Stomach (tissue), 9 donors: ENCODE measurements around the gene HAPSTR1. TPM values are rescaled to one million over a fixed set of nuclear protein-coding genes. Genes with fewer than 3 reads are reported as not detected.

Experiments
- DNase-seq, 2 donors: peaks; one replicate each; pipeline versions ENCODE4 v3.0.0 to v3.0.0-alpha.2; 2013 to 2019
- H3K27ac ChIP-seq, 5 donors: fragments of 200-600 bp in 4 of 5; sonication (generic) in 4 of 5; one replicate each; pipeline ENCODE4 v1.5.1; 2013 to 2019; ENCODE audit warnings: mild to moderate bottlenecking in 1 of 5, moderate library complexity in 1 of 5
- H3K27me3 ChIP-seq, 3 donors: fragments of 200-600 bp; sonication (generic); one replicate each; pipeline ENCODE4 v1.5.1; 2017 to 2019; ENCODE audit warnings: mixed run types in 1 of 3
- H3K36me3 ChIP-seq, 4 donors: fragments of 200-600 bp; sonication (generic); 1 replicate in 3 of 4; 2 replicates in 1 of 4; pipeline ENCODE4 v1.5.1; 2016 to 2019
- H3K4me1 ChIP-seq, 4 donors: fragments of 200-600 bp; sonication (generic); one replicate each; pipeline ENCODE4 v1.5.1; 2016 to 2019
- H3K4me3 ChIP-seq, 4 donors: fragments of 200-600 bp; sonication (generic) in 3 of 4; one replicate each; pipeline ENCODE4 v1.5.1; 2016 to 2019; ENCODE audit warnings: mild to moderate bottlenecking in 1 of 4
- H3K9me3 ChIP-seq, 4 donors: fragments of 200-600 bp; sonication (generic); one replicate each; pipeline ENCODE4 v1.5.1; 2016 to 2019
- CTCF ChIP-seq, 7 experiments: fragments of 450-650 bp in 4 of 7; fragments of 200-600 bp in 3 of 7; sonication (generic) in 3 of 7; IDR thresholded peaks; one replicate each; pipeline ENCODE4 v1.5.1; 2016 to 2019; ENCODE audit warnings: antibody characterized with exemption in 7 of 7, control low read depth in 2 of 7, mild to moderate bottlenecking in 1 of 7
- EP300 ChIP-seq: sonication (generic); formaldehyde crosslinking; IDR thresholded peaks from one replicate; pipeline ENCODE4 v1.6.1; 2017; ENCODE audit warnings: antibody characterized with exemption
- POLR2A ChIP-seq, 4 donors: fragments of 450-650 bp; IDR thresholded peaks; one replicate each; pipeline ENCODE4 v1.6.1; 2016; ENCODE audit warnings: antibody characterized with exemption in 4 of 4, control low read depth in 2 of 4, mild to moderate bottlenecking in 1 of 4, moderate library complexity in 1 of 4
- POLR2AphosphoS5 ChIP-seq, 3 donors: sonication (generic); formaldehyde crosslinking; IDR thresholded peaks; one replicate each; pipeline ENCODE4 v1.6.1; 2016; ENCODE audit warnings: antibody characterized with exemption in 3 of 3
- WGBS, 5 donors: extraction: QIAGEN DNeasy Blood & Tissue Kit in 3 of 5; methylation state at CpG; one replicate each; pipeline versions ENCODE4 v1.1.5 to v1.1.7; 2013 to 2018; 5-methylcytosine and 5-hydroxymethylcytosine counted together
- intact Hi-C: fragments of 100-400 bp; cut with DNase I; formaldehyde crosslinking; loops from one replicate; pipeline ENCODE4 v1.15.1; 2023; ENCODE audit warnings: low total_unique reads
- polyA plus RNA-seq, 3 donors: library from polyadenylated mRNA; stranded (reverse); fragments of 200-250 nt; gene quantifications; one replicate each; pipeline ENCODE4 v1.2.3, GENCODE V29; 2013
- total RNA-seq, 5 donors: library from RNA; depleted of rRNA; stranded (reverse); fragments of >200 nt; gene quantifications; one replicate each; pipeline versions ENCODE4 v1.1.0 to v1.2.3, GENCODE V29; 2014 to 2016
- donor health status: healthy with polysubstance abuse.
- donor health status: Bipolar disorder and iron deficiency.
- donor health status: healthy.

HAPSTR1 gene
- total and polyA plus RNA-seq, 8 donors, result 6.6 to 84.1 (median 37.4) TPM

GRCh38 chr16:9050102-9050830 is 41.2 kb upstream of the HAPSTR1 start:
- 64 to 72% (median 67%) methylated on average over 20 of the region's 20 CpGs for WGBS, 5 donors
- no peak overlapping the region for H3K4me3 ChIP-seq
- H3K4me1 ChIP-seq, result peaks cover 7 to 19% (median 14%) of the 10 kb centered on the region in 4 donors
- H3K36me3 ChIP-seq, result no peaks in the 10 kb centered on the region
- intact Hi-C loops, result no loop called here
- H3K27ac ChIP-seq, result no peak overlapping the region
- no peak for DNase-seq
- H3K9me3 ChIP-seq, result peaks cover 0 to 4% (median 0%) of the 10 kb centered on the region in 4 donors
- peaks cover 0 to 5% (median 0%) of the 10 kb centered on the region in 3 donors for H3K27me3 ChIP-seq
- no peak for TF ChIP-seq CTCF (IDR thresholded peaks at IDR 0.05)
- TF ChIP-seq EP300, result no peak
- TF ChIP-seq POLR2A (IDR thresholded peaks at IDR 0.05), result no peak
- TF ChIP-seq POLR2AphosphoS5 (IDR thresholded peaks at IDR 0.05), result no peak

GRCh38 chr16:9053006-9053601 is 38.3 kb upstream of the HAPSTR1 start:
- peak in 1 of 3 donors; percentile 27 for TF ChIP-seq POLR2AphosphoS5 (IDR thresholded peaks at IDR 0.05)
- TF ChIP-seq POLR2A (IDR thresholded peaks at IDR 0.05), result no peak
- intact Hi-C loops, result no loop called here
- H3K9me3 ChIP-seq, result no peaks in the 10 kb centered on the region
- H3K4me3 ChIP-seq, result no peak overlapping the region
- WGBS, 5 donors, result 34 to 39% (median 37%) methylated on average over 9 of the region's 9 CpGs
- H3K4me1 ChIP-seq, result peaks cover 0 to 8% (median 3%) of the 10 kb centered on the region in 4 donors
- DNase-seq, result peak; percentile 43 to 74
- peaks cover 0 to 5% (median 0%) of the 10 kb centered on the region in 3 donors for H3K27me3 ChIP-seq
- no peaks in the 10 kb centered on the region for H3K36me3 ChIP-seq
- no peak overlapping the region for H3K27ac ChIP-seq

DNA sequence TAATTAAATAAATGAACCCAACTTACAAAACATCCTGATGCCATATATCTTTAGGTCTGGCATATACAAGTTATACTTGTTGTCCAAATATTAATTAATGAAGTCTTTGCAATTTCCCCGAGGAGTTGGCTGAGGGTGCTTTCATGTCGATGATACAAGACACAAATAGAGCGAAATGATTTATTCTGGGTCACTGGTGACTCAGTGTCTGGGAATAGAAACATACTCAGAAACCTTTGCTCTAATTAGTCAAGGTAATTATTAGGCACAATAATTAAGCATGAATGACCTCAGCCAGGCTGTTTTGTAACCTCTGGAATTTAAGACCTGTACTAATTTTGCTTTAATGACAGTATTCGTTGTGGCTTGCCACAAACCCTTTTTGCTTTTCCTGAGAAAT is 37.0 kb upstream of the HAPSTR1 start:
- no peak overlapping the region for H3K27ac ChIP-seq
- no peaks in the 10 kb centered on the region for H3K36me3 ChIP-seq
- peaks cover 0 to 6% (median 0%) of the 10 kb centered on the region in 4 donors for H3K4me1 ChIP-seq
- intact Hi-C loops, result no loop called here
- no peaks in the 10 kb centered on the region for H3K9me3 ChIP-seq
- DNase-seq, result no peak
- no peak overlapping the region for H3K4me3 ChIP-seq
- H3K27me3 ChIP-seq, result peaks cover 0 to 5% (median 0%) of the 10 kb centered on the region in 3 donors
- 72 to 92% (median 76%) methylated on average over 4 of the region's 4 CpGs for WGBS, 5 donors
- no peak for TF ChIP-seq EP300
- TF ChIP-seq CTCF (IDR thresholded peaks at IDR 0.05), result no peak
- TF ChIP-seq POLR2A (IDR thresholded peaks at IDR 0.05), result no peak
- no peak for TF ChIP-seq POLR2AphosphoS5 (IDR thresholded peaks at IDR 0.05)

- H3K9me3 ChIP-seq, result no peaks in the 10 kb centered on the region
- no peak overlapping the region for H3K4me3 ChIP-seq
- H3K36me3 ChIP-seq, result no peaks in the 10 kb centered on the region
- WGBS, 5 donors, result 90 to 97% (median 94%) methylated on average over 2 of the region's 2 CpGs
- H3K27ac ChIP-seq, result no peak overlapping the region
- peaks cover 0 to 5% (median 0%) of the 10 kb centered on the region in 3 donors for H3K27me3 ChIP-seq
- no peak for DNase-seq
- no peak for TF ChIP-seq CTCF (IDR thresholded peaks at IDR 0.05)
- intact Hi-C loops, result no loop called here
- peaks cover 0 to 6% (median 0%) of the 10 kb centered on the region in 4 donors for H3K4me1 ChIP-seq
Observed at GRCh38 chr16:9055115-9055514, 36.3 kb upstream of the HAPSTR1 start.

- no peak overlapping the region for H3K27ac ChIP-seq
- H3K36me3 ChIP-seq, result no peaks in the 10 kb centered on the region
- no peak overlapping the region for H3K4me3 ChIP-seq
- H3K27me3 ChIP-seq, result peaks cover 0 to 5% (median 0%) of the 10 kb centered on the region in 3 donors
- H3K9me3 ChIP-seq, result no peaks in the 10 kb centered on the region
- intact Hi-C loops, result no loop called here
- H3K4me1 ChIP-seq, result peaks cover 0 to 6% (median 0%) of the 10 kb centered on the region in 4 donors
- peak in 1 of 2 donors; percentile 21 for DNase-seq
- no peak for TF ChIP-seq POLR2A (IDR thresholded peaks at IDR 0.05)
- no peak for TF ChIP-seq EP300
- TF ChIP-seq CTCF (IDR thresholded peaks at IDR 0.05), result no peak
- WGBS, 5 donors, result 23 to 59% (median 43%) methylated on average over 2 of the region's 2 CpGs
Observed at GRCh38 chr16:9055661-9056060, 35.8 kb upstream of the HAPSTR1 start.
